Nucleus accumbens (tissue), 56 donors: Measurements from ENCODE around the gene IRS1.

Source experiments
- DNase-seq, 56 donors: peaks; one replicate each; lab custom pipeline; 2025; lab: John Stamatoyannopoulos, UW

IRS1 gene

GRCh38 chr2:226698671-226699070 lies 100.9 kb downstream of the IRS1 start:
- DNase-seq = no peak

GRCh38 chr2:226694586-226695284 lies 104.9 kb downstream of the IRS1 start:
- no peak for DNase-seq

DNA sequence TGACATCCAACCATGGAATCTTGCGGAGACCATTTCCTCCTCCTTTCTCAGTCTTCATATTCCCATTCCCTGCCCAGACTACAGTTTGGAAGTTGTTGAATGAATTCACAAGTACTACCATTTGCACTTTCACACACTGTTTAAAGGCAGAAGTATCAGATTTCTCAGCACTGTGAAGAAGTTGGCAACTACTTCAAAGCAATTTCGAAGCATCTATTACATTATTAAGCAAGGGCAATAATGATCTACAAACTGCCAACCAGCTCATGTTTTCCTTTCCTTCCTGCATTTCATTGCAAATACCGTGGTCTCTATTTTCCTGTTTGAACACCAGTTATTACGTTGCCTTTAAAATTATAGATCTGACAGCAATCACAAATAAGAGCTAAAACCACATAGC lies 105.5 kb downstream of the IRS1 start:
- DNase-seq = no peak

- DNase-seq = no peak
Observed at GRCh38 chr2:226693521-226693920, 106.1 kb downstream of the IRS1 start.

- DNase-seq = no peak
Observed at GRCh38 chr2:226692521-226693126, 107.0 kb downstream of the IRS1 start.

GRCh38 chr2:226691255-226691654 lies 108.4 kb downstream of the IRS1 start:
- DNase-seq = no peak

DNA sequence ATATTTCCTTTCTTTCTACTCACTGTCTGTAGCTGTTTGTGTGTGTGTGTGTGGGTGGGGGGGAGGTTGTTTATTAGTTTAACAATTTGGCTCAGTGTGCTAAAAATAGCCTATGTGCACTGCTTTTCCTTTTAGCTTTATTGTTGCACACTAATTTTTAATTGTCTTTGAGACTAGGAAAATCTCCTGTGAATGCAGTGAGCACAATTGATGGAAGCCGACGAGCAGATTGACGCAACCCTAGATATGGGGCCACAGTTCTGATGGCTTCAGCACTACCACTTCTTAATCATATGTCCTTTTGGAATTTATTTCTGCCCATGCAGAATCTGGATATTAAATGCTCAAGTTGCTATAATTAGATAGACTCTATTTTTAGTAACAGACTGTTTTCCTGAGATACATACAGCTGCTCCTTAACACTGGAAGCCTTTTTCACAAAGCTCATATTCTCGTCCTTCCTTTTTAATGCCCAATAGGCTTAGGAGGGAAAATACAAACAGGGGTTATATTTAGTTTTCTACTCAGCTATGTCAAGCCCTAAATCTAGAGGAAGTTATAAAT lies 109.1 kb downstream of the IRS1 start:
- no peak for DNase-seq

- no peak for DNase-seq
Observed at GRCh38 chr2:226687641-226688253, 111.9 kb downstream of the IRS1 start.

DNA sequence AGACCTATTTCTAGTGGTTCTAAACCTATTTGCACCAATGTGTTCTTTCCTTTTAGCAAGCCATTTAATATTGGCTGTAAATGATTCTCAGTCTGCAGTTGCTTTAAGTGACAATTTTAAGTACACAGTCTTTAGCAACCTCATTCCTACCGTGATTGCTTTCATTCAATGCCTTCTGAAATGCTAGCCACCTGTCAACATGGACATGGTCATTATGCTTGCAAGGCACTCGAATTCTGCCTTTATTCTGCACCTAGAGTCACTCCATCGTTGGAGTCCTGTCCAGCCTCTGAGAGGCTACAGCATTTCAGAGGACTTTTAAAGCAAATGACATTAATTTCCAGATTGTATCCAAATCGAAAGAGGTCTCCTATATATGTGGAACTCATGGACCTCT lies 115.1 kb downstream of the IRS1 start:
- no peak for DNase-seq

GRCh38 chr2:226683944-226684562 lies 115.6 kb downstream of the IRS1 start:
- no peak for DNase-seq

GRCh38 chr2:226683196-226683595 lies 116.4 kb downstream of the IRS1 start:
- no peak for DNase-seq
